Measurements from ENCODE around the gene SLC4A8.

SLC4A8 gene

DNA sequence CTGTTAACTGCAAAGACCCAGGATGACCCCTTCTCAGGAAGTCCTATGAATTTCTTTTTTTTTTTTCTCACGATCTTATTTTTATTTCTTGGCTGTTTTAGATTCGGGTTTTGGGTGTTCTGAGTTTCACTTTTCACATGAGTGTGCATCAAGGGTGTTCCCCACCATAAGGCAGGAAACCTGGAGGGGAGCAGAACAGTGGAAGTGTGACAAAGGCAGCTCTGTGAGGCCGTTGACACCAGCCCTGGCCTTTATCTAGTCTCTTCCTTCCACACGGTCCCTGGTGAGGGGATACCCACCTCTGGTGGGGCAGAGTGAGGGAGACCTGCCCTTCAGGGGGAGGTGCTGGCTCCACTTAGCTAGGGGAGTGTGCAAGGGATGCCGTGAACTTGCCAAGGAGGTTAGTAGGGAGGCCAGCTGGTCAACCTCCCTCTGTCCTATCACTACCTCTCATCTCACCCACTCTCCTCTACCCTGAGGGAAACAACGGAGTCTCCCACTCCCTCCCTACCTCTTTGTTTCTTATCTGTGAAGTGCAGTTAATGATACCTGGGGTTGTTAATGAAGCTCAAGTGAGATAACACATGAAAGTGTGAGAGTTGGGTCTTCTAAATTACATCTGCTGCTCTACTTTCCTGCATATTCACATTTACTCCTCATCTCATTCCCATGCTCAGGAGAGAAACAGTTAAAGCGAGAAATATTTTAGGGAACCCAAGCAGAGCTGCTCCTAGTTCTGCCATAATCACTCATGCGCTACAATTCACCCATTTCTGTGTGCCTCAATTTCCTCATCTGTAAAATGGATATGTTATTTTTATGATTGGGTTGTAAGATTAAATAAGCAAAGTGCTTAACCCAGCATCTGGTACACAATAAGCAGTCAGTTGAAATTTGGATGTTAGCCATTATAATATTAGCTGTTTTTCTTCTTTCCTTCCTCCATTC is 29.1 kb upstream of the SLC4A8 start:
- no peak for DNase-seq

DNA sequence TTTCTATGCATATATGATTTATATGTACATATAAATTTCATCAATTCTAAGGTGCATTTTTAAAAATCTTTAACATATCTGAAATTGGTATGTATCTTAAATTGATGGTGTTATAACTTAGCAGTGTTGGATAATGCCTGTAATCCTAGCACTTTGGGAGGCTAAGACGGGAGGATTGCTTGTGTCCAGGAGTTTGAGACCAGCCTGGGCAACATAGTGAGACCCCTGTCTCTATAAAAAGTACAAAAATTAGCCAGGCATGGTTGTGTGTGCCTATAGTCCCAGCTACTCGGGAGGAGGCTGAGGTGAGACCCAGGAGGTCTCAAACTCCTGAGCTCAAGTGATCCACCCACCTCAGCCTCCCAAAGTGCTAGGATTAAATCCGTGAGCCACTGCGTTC is 27.0 kb upstream of the SLC4A8 start:
- no peak for DNase-seq

DNA sequence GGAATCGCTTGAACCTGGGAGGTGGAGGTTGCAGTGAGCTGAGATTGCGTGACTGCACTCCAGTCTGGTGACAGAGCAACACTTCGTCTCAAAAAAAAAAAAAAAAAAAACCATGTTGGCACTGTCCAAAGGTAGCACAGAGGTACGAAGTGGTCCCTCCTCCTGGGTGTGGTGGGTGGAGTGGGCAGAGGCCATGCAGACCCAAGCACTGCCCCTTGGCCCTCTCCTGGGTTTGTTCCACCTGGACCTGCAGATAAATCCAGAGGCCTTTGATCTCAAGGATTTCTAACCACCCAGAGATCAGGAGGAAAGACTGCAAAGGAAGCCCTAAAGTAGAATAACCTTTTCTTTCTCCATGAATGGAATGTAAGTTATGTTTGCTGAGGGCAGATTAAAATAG is 24.7 kb upstream of the SLC4A8 start:
- DNase-seq: no peak

DNA sequence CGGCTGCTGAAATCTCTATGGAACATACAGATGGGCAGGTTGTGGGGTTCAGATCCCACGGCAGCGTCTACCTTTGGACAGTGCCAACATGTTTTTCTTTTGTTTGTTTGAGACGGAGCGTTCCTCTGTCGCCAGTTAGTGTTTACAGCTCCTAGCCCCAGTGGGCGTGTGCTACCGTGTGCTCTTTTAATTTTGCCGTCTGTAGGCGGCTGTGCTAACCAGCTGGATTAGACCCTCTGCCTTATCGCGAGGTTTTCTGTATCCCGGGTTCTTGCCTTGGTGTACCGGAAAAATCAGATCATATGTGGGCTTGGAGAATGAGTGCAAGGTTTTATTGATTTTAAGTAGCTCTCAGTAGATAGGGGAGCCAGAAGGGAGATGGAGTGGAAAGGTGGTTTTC is 23.6 kb upstream of the SLC4A8 start:
- DNase-seq: no peak

DNA sequence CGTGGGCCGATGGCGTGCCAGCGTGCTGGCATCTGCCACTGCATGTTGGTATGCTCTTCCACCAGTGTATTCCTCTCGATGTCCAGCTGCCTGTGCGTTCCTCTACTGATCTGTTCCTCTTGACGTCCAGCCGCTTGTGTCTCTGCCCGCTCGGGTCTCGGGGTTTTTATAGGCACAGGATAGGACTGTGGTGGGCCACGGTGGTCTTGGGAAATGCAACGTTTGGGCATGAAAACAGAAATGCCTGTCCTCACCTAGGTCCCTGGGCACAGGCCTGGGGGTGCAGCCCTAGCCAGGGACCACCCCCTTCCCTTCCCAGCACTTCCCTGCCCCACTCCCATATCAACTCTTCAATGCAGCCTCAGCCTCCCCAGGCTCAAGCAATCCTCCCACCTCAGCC is 23.1 kb upstream of the SLC4A8 start:
- no peak for DNase-seq

- no peak for DNase-seq
Observed at GRCh38 chr12:51401900-51402299, 22.7 kb upstream of the SLC4A8 start.

DNA sequence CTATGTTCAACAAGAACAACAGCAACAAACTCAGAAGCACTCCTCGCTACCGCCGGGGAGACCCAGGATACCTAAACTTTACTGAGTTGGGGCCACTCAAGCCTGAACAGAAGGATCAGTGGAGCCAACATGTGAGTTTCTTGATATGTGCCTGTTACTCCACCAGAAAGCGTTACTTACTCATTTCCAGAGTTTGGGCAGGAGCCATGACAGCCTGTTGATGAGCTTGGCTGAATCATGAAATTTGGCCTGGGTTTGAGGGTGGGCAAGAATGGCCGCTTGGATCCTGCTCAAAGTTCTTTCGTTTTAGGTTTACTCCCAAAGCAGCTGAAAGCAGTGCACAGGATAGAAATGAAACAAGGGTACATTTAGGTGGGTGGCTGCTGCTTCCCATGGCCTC is 21.5 kb upstream of the SLC4A8 start:
- no peak for DNase-seq

- DNase-seq: no peak
Observed at GRCh38 chr12:51403681-51404136, 20.9 kb upstream of the SLC4A8 start.

GRCh38 chr12:51404627-51405026 is 20.0 kb upstream of the SLC4A8 start:
- DNase-seq: no peak

DNA sequence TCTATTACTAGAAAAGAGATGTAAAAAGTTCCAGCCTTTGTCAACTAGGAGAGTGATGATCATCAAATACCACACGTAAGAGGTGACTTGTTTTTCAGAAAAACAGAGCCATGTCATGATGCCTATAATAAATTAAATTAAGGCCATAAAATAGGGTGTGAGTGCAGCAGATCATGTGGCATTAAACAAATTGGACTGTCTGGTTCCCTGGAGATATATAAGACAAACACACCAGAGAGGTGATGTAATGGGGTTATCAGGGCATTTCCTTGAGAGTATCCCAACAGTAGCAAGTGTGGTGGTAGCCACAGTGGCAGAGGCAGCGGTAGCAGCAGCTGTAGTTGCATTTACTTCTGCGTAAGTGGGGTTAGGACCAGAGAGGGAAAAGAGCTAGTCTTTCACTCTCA is 18.8 kb upstream of the SLC4A8 start:
- no peak for DNase-seq

- no peak for DNase-seq
Observed at GRCh38 chr12:51406290-51406689, 18.3 kb upstream of the SLC4A8 start.

GRCh38 chr12:51406859-51407258 is 17.8 kb upstream of the SLC4A8 start:
- DNase-seq: no peak

DNA sequence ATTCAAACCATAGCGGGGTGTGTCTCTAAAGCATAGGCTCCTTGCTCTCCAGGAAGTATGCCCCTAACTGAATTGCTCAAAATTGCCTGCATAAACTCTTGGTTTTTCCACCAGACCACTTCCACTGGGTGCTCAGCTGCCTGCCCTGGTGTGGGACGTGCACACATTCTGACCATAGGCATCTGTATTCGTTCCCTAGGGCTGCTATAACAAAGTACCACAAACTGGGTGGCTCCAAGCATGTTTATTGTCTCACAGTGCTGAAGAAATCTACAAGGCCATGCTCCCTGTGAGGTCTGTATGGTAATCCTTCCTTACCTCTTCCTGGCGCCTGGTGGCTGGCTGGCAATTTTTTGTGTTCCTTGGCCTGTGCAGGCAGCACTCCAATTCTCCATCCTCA is 17.0 kb upstream of the SLC4A8 start:
- DNase-seq: no peak

DNA sequence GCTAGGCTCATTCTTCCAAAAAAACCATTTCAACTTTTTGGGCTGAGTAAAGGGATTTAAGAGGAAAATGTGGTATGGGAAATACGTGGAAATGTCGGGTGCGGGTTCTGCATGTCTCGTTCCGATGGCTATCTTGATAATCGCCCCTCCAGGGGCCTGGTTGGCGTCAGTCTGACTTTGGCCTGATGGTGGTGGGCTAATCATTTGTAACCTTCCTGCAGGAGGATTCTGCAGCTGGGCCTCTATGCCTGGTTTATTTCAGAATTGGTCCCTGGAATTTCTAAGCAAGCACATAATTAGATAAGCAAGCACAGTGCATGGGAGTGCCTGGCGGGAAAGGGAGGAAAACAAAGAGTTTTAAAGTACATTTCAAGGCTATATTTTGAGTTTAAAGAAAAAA is 14.8 kb upstream of the SLC4A8 start:
- DNase-seq: no peak

GRCh38 chr12:51413149-51413548 is 11.5 kb upstream of the SLC4A8 start:
- DNase-seq: no peak

DNA sequence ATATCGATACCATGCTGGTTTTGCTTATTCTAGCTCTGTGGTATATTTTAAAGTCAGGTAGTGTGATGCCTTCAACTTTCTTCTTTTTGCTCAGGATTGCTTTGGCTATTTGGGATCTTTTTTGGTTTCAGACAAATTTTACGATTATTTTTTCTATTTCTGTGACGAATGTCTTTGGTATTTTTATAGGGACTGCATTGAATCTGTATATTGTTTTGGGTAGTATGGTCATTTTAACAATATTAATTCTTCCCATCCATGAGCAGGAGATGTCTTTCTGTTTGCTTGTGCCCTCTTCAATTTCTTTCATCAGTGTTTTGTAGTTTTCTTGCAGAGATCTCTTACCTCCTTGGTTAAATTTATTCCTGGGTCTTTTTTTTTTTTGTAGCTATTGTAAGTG is 10.8 kb upstream of the SLC4A8 start:
- no peak for DNase-seq

GRCh38 chr12:51415931-51416330 is 8.7 kb upstream of the SLC4A8 start:
- DNase-seq: no peak

DNA sequence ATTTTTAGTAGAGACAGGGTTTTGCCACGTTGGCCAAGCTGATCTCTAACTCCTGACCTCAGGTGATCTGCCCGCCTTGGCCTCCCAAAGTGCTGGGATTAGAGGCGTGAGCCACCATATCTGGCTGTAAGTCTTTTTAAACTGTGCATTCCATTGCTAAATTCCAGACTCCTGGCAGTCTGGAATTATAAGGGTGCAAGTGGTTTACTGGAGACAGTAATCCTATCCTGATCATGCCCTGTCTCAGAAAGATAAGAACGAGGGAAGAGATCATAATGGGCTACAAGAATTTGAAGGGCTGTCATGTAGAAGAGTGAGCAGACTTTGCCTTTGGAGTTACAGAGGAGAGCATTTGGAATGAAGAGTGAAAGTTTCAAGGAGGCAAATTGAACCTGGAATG is 6.8 kb upstream of the SLC4A8 start:
- DNase-seq: no peak

DNA sequence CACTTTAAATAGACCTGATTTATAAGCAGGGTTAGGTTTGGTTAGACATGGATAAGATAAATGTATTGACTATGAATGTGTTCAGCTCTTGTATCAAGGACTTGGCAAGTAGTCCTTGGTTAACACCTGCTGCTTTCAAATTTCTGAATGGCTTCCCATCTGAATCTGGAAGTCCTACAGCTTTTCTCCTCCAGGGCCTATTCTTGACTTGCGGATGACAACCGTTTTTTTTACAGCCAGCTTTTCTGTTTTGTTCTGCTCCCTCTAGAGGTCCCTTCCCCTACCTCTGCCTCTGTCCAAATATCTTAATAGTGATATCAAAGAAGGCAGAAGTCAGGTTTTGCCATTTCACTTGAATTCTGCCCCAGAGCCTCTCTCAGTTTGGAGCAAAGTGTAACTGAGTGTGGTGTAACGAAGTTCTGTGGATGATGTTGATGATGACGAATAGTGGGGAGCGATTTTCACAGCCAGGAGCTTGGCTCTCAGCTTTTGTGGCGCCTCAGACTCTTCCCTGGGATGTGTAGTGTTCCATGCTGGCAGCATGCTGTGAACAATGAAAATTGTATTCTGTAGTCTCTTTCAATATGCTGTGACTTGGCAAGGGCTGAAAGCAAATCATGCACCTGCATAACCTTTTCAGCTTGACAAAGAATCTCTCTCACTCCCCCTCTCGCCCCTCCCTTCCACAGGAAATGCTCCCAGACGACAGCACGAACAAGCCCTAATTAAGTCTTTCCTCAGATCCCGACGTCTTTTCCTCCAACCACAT is 5.0 kb upstream of the SLC4A8 start:
- DNase-seq: no peak

GRCh38 chr12:51421266-51421884 is 3.3 kb upstream of the SLC4A8 start:
- no peak for DNase-seq

DNA sequence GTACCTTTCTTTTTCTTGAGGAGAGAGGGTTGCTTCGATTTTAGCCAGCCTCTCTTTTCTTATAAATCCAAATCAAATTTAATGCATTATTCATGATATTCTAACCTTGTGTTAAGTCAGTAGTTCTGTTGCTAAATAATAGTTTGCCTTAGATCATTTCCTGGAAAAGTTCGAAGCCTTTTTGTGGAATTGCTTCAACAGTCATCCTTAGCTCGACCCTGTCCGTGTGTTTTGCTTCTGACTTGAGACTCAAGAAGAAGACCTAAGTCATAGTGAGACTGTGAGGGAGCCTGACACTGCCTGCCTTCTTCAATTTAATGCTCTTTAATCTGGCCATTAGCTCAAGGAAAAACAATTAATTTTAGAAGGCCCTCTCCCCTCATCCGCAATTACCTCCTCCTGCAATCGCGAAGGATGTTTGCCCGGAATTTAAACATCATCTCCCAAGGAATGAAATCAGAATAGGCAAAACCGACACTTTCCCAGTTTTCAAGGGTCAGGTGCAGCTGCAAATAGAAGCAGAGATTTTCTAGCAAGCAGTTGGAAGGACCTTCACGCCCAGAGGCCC is 453 bp upstream of the SLC4A8 start:
- no peak for DNase-seq

- no peak for DNase-seq
Observed at GRCh38 chr12:51428256-51428655, 3.6 kb downstream of the SLC4A8 start.

DNA sequence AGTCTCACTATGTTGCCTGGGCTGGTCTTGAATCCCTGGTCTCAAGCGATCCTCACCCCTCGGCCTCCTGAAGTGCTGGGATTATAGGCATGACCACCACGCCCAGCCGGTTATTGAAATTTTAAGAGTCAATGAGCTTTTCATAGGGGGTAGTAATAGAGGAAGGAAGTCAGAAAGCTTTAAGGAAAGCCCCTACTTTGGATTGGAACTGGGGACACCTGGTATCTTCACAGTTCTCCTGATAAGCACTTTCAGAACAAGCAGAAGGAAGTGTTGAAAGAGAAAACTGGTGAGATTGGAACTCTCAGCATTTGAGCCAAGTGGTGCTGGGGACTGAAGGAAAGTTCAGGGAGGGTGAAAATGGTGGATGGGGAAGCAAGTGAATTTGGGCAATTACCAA is 5.1 kb downstream of the SLC4A8 start:
- no peak for DNase-seq
